GM12892 (cell line): ENCODE results near the gene INTS13.
"Not testable (repeated sequence)": the region's sequence is repeated elsewhere in the genome, so short reads cannot be mapped to it uniquely, and the experiment has no call there.

ENCODE experiments used
- POLR2A ChIP-seq: IDR thresholded peaks from 2 replicates; pipeline ENCODE4 v1.6.1; 2011; ENCODE audit warnings: low read depth, low read length, control low read depth
- POLR2AphosphoS5 ChIP-seq: IDR thresholded peaks from 2 replicates; pipeline ENCODE4 v1.6.1; 2011; ENCODE audit warnings: low read depth, low read length, control low read depth
- TAF1 ChIP-seq: IDR thresholded peaks from 2 replicates; pipeline ENCODE4 v1.6.1; 2011; ENCODE audit warnings: low read depth, mild to moderate bottlenecking, control low read depth, low read length, borderline replicate concordance

- TF ChIP-seq POLR2AphosphoS5, POLR2A, TAF1: not testable (repeated sequence)
These were observed 34.4 kb downstream of the INTS13 start for GRCh38 chr12:26903396-26903795.
